Endothelial cell of umbilical vein (primary cell): ENCODE results near the gene PYGB. TPM values are rescaled to one million over a fixed set of nuclear protein-coding genes. Genes with fewer than 3 reads are reported as not detected.

ENCODE experiments used
- BruUV-seq: library from RNA; stranded (reverse); fragments of 400-500 nt; replicated peaks from 2 replicates; lab custom pipeline; 2021; lab: Mats Ljungman, UMichigan
- CTCF ChIA-PET: fragments of 300-600, 350-600 bp; sonication (Branson Sonifier 250); formaldehyde crosslinking; loops from one replicate; lab custom pipeline; 2021; ENCODE audit warnings: antibody characterized with exemption, inconsistent platforms; lab: Charles Lee
- POLR2A ChIA-PET: fragments of 300-600, 350-600 bp; sonication (Branson Sonifier 250); formaldehyde crosslinking; loops from one replicate; lab custom pipeline; 2021; ENCODE audit warnings: antibody characterized with exemption, inconsistent platforms; lab: Charles Lee
- DNase-seq: peaks from one replicate; pipeline ENCODE4 v3.0.0-alpha.2; 2011; ENCODE audit warnings: low read depth, low spot score
- FAIRE-seq: peaks from 2 replicates; lab custom pipeline; 2011; peaks lifted over from hg19 to GRCh38; lab: Jason Lieb, UNC
- H2AFZ ChIP-seq: 2 replicates; pipeline ENCODE4 v1.6.0; 2012; ENCODE audit warnings: low read depth, low read length, control low read depth, inconsistent platforms
- H3K27ac ChIP-seq: 2 replicates; pipeline ENCODE4 v1.5.1; 2011; ENCODE audit warnings: low read depth, mild to moderate bottlenecking, control low read depth, low read length, moderate library complexity; ENCODE audit not compliant: insufficient read depth
- H3K27me3 ChIP-seq, 2 experiments: 2 replicates each; pipeline versions ENCODE4 v1.6.0 to v1.6.1; 2011; ENCODE audit warnings: low read length in 2 of 2, mixed read lengths in 1 of 2; ENCODE audit not compliant: control insufficient read depth in 2 of 2, insufficient read depth in 2 of 2
- H3K36me3 ChIP-seq, 2 experiments: 2 replicates in 1 of 2; 3 replicates in 1 of 2; pipeline ENCODE4 v1.5.1; 2011; ENCODE audit warnings: low read length in 2 of 2, mild to moderate bottlenecking in 1 of 2, moderate library complexity in 1 of 2; ENCODE audit not compliant: control insufficient read depth in 2 of 2, insufficient read depth in 2 of 2; ENCODE audit errors: extremely low read depth in 1 of 2
- H3K4me1 ChIP-seq: 3 replicates; pipeline ENCODE4 v1.5.1; 2011; ENCODE audit warnings: mild to moderate bottlenecking, low read length; ENCODE audit not compliant: control insufficient read depth, insufficient read depth; ENCODE audit errors: extremely low read depth
- H3K4me2 ChIP-seq: 2 replicates; pipeline ENCODE4 v1.6.1; 2011; ENCODE audit warnings: low read length, control low read depth, mixed read lengths; ENCODE audit not compliant: insufficient read depth
- H3K4me3 ChIP-seq, 3 experiments: fragments of 200-600 bp in 1 of 3; sonication (generic), shearing (Covaris generic) in 1 of 3; replicated peaks in 1 of 3; 2 replicates each; pipeline ENCODE4 v1.5.1; 2011 to 2016; ENCODE audit warnings: control low read depth in 3 of 3, low read length in 3 of 3, mild to moderate bottlenecking in 2 of 3, inconsistent platforms in 1 of 3, low read depth in 1 of 3, moderate library complexity in 1 of 3; ENCODE audit not compliant: insufficient read depth in 1 of 3
- H3K79me2 ChIP-seq: 2 replicates; pipeline ENCODE4 v1.6.0; 2012; ENCODE audit warnings: low read length, inconsistent platforms; ENCODE audit not compliant: control insufficient read depth, insufficient read depth
- H3K9ac ChIP-seq: replicated peaks from 2 replicates; pipeline ENCODE3; 2011; ENCODE audit warnings: low read length, control low read depth; ENCODE audit not compliant: insufficient read depth; ENCODE audit errors: extremely low read depth
- H3K9me1 ChIP-seq: replicated peaks from 3 replicates; pipeline ENCODE4 v1.6.0; 2011; ENCODE audit warnings: mild to moderate bottlenecking, low read length; ENCODE audit not compliant: control insufficient read depth, insufficient read depth; ENCODE audit errors: extremely low read depth
- H3K9me3 ChIP-seq: replicated peaks from 2 replicates; pipeline ENCODE4 v1.5.1; 2012; ENCODE audit warnings: low read length, inconsistent platforms; ENCODE audit not compliant: control insufficient read depth, insufficient read depth
- H4K20me1 ChIP-seq: replicated peaks from 2 replicates; pipeline ENCODE3; 2011; ENCODE audit warnings: mild to moderate bottlenecking, low read length; ENCODE audit not compliant: control insufficient read depth, insufficient read depth; ENCODE audit errors: extremely low read depth
- CTCF ChIP-seq, 2 donors: IDR thresholded peaks; 1 replicate in 1 of 2; 2 replicates in 1 of 2; pipeline ENCODE4 v1.5.1; 2011; ENCODE audit warnings: low read length in 2 of 2, mild to moderate bottlenecking in 2 of 2, moderate library complexity in 2 of 2, control low read depth in 1 of 2, inconsistent platforms in 1 of 2, low read depth in 1 of 2; ENCODE audit not compliant: insufficient read depth in 1 of 2; ENCODE audit errors: extremely low read depth in 1 of 2
- EZH2 ChIP-seq: IDR thresholded peaks from 2 replicates; pipeline ENCODE4 v1.6.1; 2012; ENCODE audit warnings: borderline replicate concordance, low read depth, mild to moderate bottlenecking, moderate library complexity, low read length, inconsistent platforms; ENCODE audit not compliant: severe bottlenecking
- FOS ChIP-seq: IDR thresholded peaks from 2 replicates; pipeline ENCODE4 v1.6.1; 2011; ENCODE audit warnings: mild to moderate bottlenecking, low read length, moderate library complexity, borderline replicate concordance; ENCODE audit not compliant: insufficient read depth
- GATA2 ChIP-seq: IDR thresholded peaks from 2 replicates; pipeline ENCODE4 v1.7.0; 2011; ENCODE audit warnings: low read depth, mild to moderate bottlenecking, moderate library complexity, mixed read lengths, low read length; ENCODE audit not compliant: insufficient read length, insufficient read depth
- JUN ChIP-seq: IDR thresholded peaks from 2 replicates; pipeline ENCODE4 v1.6.1; 2011; ENCODE audit warnings: borderline replicate concordance, low read depth; ENCODE audit not compliant: insufficient read length, insufficient read depth
- MYC ChIP-seq: IDR thresholded peaks from one replicate; pipeline ENCODE4 v1.6.1; 2011; ENCODE audit warnings: mild to moderate bottlenecking, low read depth, low read length
- POLR2A ChIP-seq: IDR thresholded peaks from 2 replicates; pipeline ENCODE4 v1.6.1; 2012; ENCODE audit warnings: low read depth, mild to moderate bottlenecking, control low read depth, low read length
- POLR2AphosphoS5 ChIP-seq: IDR thresholded peaks from 2 replicates; pipeline ENCODE4 v1.6.1; 2012; ENCODE audit warnings: low read depth, mild to moderate bottlenecking, control low read depth, low read length, moderate library complexity; ENCODE audit not compliant: insufficient read depth
- dilution Hi-C: fragments of 300-500 bp; cut with MboI; formaldehyde crosslinking; loops from one replicate; pipeline ENCODE4 v1.15.0; 2019; ENCODE audit warnings: low sequenced_read_pairs; ENCODE audit not compliant: extremely low pct_ligation_motif_present
- intact Hi-C: fragments of 100-400 bp; cut with micrococcal nuclease; formaldehyde crosslinking; loops from one replicate; pipeline ENCODE4 v1.10.0; 2022
- polyA plus RNA-seq, 4 experiments: library from polyadenylated mRNA; depleted of rRNA in 3 of 4; stranded (reverse) in 3 of 4; unstranded in 1 of 4; fragments of >200 nt; gene quantifications; 2 replicates each; pipeline versions ENCODE4 v1.2.1 to v1.2.3, GENCODE V29; 2011 to 2012; ENCODE audit warnings: missing spikeins in 1 of 4
- total RNA-seq: library from RNA; stranded (reverse); gene quantifications from 2 replicates; pipeline ENCODE4 v1.2.3, GENCODE V29; 2021
- TF ChIP-seq, protein P1 (sequence below): IDR thresholded peaks from 2 replicates; pipeline ENCODE4 v1.6.1; 2011; ENCODE audit not compliant: insufficient read depth, insufficient read length

The PYGB gene
- total and polyA plus RNA-seq, 2 donors (not counting 3 experiments of a cell fraction or from before 2014, with no cell fraction given) = 36.1 to 60.2 TPM

DNA sequence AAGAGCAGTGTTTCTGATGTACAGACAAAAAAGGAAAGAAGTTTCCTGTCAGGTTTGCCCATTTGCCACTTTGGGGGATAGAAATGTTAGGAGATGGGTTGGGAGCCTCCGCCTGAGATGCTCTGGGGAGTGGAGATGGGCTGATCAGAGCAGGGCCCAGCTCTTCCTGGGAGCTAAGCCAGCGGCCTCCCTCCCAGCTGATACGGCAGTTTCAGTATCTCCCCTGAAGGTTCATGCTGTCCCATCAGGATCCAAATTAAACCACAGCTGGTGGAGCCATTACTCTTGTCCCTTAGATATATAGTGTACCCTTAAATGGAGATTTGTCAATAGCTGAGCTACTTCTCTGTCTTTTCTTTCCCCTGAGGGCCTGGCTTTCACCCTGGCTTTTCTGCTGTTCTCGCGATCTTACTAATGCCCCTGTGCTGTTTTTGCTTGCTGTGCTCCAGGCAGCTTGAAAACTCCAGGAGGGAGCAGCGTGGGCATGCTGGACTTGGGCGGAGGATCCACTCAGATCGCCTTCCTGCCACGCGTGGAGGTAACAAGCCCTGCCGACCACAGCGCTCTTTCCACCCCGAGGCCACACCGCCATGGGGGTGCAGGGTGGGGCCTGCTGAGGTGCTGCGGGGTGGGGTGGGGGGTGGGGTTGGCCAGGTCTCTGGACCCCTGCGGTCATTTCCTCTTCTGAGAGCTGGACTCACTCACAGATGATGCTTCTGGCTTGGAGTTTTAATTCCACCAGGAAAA lies 31.5 kb upstream of the PYGB start:
- H3K9me3 ChIP-seq = no peaks in the 10 kb centered on the region
- no TSS peak for BruUV-seq
- H3K9me1 ChIP-seq = no peaks in the 10 kb centered on the region
- peaks cover 0 to 8% of the 10 kb centered on the region in 2 experiments for H3K36me3 ChIP-seq
- DNase-seq (no peak), FAIRE-seq (no peak)
- no peaks in the 10 kb centered on the region for H3K79me2 ChIP-seq
- intact Hi-C loops = no loop called here
- no peak overlapping the region for H3K4me2 ChIP-seq
- no peak overlapping the region for H3K9ac ChIP-seq
- ChIA-PET CTCF (interaction anchor here (2.8 kb wide), 1 partner anchor 31 kb away, joined by 10 read pairs; the partner anchor contains the start of gene PYGB), POLR2A (no interaction called here)
- H3K4me3 ChIP-seq = no peak overlapping the region
- no peaks in the 10 kb centered on the region for H3K27me3 ChIP-seq
- H3K27ac ChIP-seq = no peak overlapping the region
- H2AFZ ChIP-seq = no peak overlapping the region
- H4K20me1 ChIP-seq = no peaks in the 10 kb centered on the region
- dilution Hi-C loops = no loop called here
- TF ChIP-seq JUN = no peak
- no peaks in the 10 kb centered on the region for H3K4me1 ChIP-seq

- dilution Hi-C loops = no loop called here
Measured at GRCh38 chr20:25217161-25218108, 30.4 kb upstream of the PYGB start.

More at GRCh38 chr20:25217161-25218108, 30.4 kb upstream of the PYGB start:
- H3K27me3 ChIP-seq = no peaks in the 10 kb centered on the region
- H3K4me2 ChIP-seq = no peak overlapping the region
- H3K9me3 ChIP-seq = no peaks in the 10 kb centered on the region
- no TSS peak for BruUV-seq
- H2AFZ ChIP-seq = no peak overlapping the region
- no peaks in the 10 kb centered on the region for H3K4me1 ChIP-seq
- ChIA-PET CTCF (interaction anchor here (2.8 kb wide), 1 partner anchor 30 kb away, joined by 10 read pairs; the partner anchor contains the start of gene PYGB), POLR2A (no interaction called here)
- FAIRE-seq (no peak), DNase-seq (no peak)
- peaks cover 0 to 3% of the 10 kb centered on the region in 2 experiments for H3K36me3 ChIP-seq
- intact Hi-C loops = no loop called here
- TF ChIP-seq EZH2 (no peak), CTCF (IDR thresholded peaks at IDR 0.05; ENCODE audit: extremely low read depth in 1 of 2, insufficient read depth in 1 of 2, low read depth in 1 of 2, low read length in 2 of 2) (no peak), GATA2 (no peak), MYC (no peak), POLR2A (no peak), POLR2AphosphoS5 (no peak), JUN (no peak), FOS (no peak)
- TF ChIP-seq, protein P1, sequence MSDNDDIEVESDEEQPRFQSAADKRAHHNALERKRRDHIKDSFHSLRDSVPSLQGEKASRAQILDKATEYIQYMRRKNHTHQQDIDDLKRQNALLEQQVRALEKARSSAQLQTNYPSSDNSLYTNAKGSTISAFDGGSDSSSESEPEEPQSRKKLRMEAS = no peak
- H3K9ac ChIP-seq = no peak overlapping the region
- no peaks in the 10 kb centered on the region for H3K9me1 ChIP-seq
- no peaks in the 10 kb centered on the region for H4K20me1 ChIP-seq
- no peak overlapping the region for H3K4me3 ChIP-seq
- H3K79me2 ChIP-seq = no peaks in the 10 kb centered on the region
- no peak overlapping the region for H3K27ac ChIP-seq
